Measurements from ENCODE around the gene SGCD. TPM values are rescaled to one million over a fixed set of nuclear protein-coding genes. Genes with fewer than 3 reads are reported as not detected.
A peak's percentile ranks its signal among the peaks of the same experiment; 100 is the strongest.

SGCD gene
- total and polyA plus RNA-seq, 8 donors, result 0.58 to 55.8 (median 2.8) TPM

GRCh38 chr5:156682971-156683370, 356.0 kb downstream of the SGCD start:
- TF ChIP-seq EP300 (IDR thresholded peaks at IDR 0.05) (no peak), CTCF (IDR thresholded peaks at IDR 0.05) (no peak), POLR2AphosphoS5 (IDR thresholded peaks at IDR 0.05) (no peak), POLR2A (IDR thresholded peaks at IDR 0.05) (no peak)
- Histone ChIP-seq H3K27me3 (no peaks in the 10 kb centered on the region), H3K27ac (no peak overlapping the region), H3K4me3 (no peak overlapping the region), H3K4me1 (no peaks in the 10 kb centered on the region), H3K9me3 (no peaks in the 10 kb centered on the region), H3K36me3 (no peaks in the 10 kb centered on the region)
- 57 to 81% (median 64%) methylated on average over 2 of the region's 2 CpGs for WGBS, 5 donors
- intact Hi-C loops (cut with DNase I; ENCODE audit: low total_unique reads), result no loop called here
- no peak for DNase-seq

- no peaks in the 10 kb centered on the region for H3K4me1 ChIP-seq
- no peaks in the 10 kb centered on the region for H3K9me3 ChIP-seq
- no peaks in the 10 kb centered on the region for H3K27me3 ChIP-seq
- no peaks in the 10 kb centered on the region for H3K36me3 ChIP-seq
- H3K27ac ChIP-seq, result no peak overlapping the region
- no peak for DNase-seq
- no peak for TF ChIP-seq CTCF (IDR thresholded peaks at IDR 0.05)
- TF ChIP-seq POLR2A (IDR thresholded peaks at IDR 0.05), result no peak
- no peak for TF ChIP-seq POLR2AphosphoS5 (IDR thresholded peaks at IDR 0.05)
- no peak for TF ChIP-seq EP300 (IDR thresholded peaks at IDR 0.05)
- 38 to 63% (median 60%) methylated on average over 1 of the region's 1 CpG for WGBS, 5 donors
- H3K4me3 ChIP-seq, result no peak overlapping the region
- intact Hi-C loops (cut with DNase I; ENCODE audit: low total_unique reads), result no loop called here
Observed at GRCh38 chr5:156683509-156683908, 356.5 kb downstream of the SGCD start.

GRCh38 chr5:156684216-156684615, 357.3 kb downstream of the SGCD start:
- 81 to 95% (median 92%) methylated on average over 2 of the region's 2 CpGs for WGBS, 5 donors
- H3K27me3 ChIP-seq, result no peaks in the 10 kb centered on the region
- no peaks in the 10 kb centered on the region for H3K9me3 ChIP-seq
- no peaks in the 10 kb centered on the region for H3K4me1 ChIP-seq
- H3K4me3 ChIP-seq, result no peak overlapping the region
- intact Hi-C loops (cut with DNase I; ENCODE audit: low total_unique reads), result no loop called here
- DNase-seq, result no peak
- no peaks in the 10 kb centered on the region for H3K36me3 ChIP-seq
- no peak for TF ChIP-seq POLR2AphosphoS5 (IDR thresholded peaks at IDR 0.05)
- H3K27ac ChIP-seq, result no peak overlapping the region

GRCh38 chr5:156685481-156685880, 358.5 kb downstream of the SGCD start:
- no peaks in the 10 kb centered on the region for H3K27me3 ChIP-seq
- intact Hi-C loops (cut with DNase I; ENCODE audit: low total_unique reads), result no loop called here
- no peaks in the 10 kb centered on the region for H3K9me3 ChIP-seq
- no peaks in the 10 kb centered on the region for H3K4me1 ChIP-seq
- TF ChIP-seq POLR2A (IDR thresholded peaks at IDR 0.05) (no peak), EP300 (IDR thresholded peaks at IDR 0.05) (no peak), CTCF (IDR thresholded peaks at IDR 0.05) (no peak), POLR2AphosphoS5 (IDR thresholded peaks at IDR 0.05) (no peak)
- H3K4me3 ChIP-seq, result no peak overlapping the region
- H3K27ac ChIP-seq, result no peak overlapping the region
- peak in 1 of 2 donors; percentile 58 for DNase-seq
- no peaks in the 10 kb centered on the region for H3K36me3 ChIP-seq

- intact Hi-C loops (cut with DNase I; ENCODE audit: low total_unique reads), result no loop called here
- Histone ChIP-seq H3K36me3 (no peaks in the 10 kb centered on the region), H3K27ac (no peak overlapping the region), H3K9me3 (no peaks in the 10 kb centered on the region), H3K27me3 (no peaks in the 10 kb centered on the region), H3K4me1 (no peaks in the 10 kb centered on the region), H3K4me3 (no peak overlapping the region)
- TF ChIP-seq POLR2AphosphoS5 (IDR thresholded peaks at IDR 0.05), result no peak
- TF ChIP-seq CTCF (IDR thresholded peaks at IDR 0.05), result no peak
- TF ChIP-seq EP300 (IDR thresholded peaks at IDR 0.05), result no peak
- no peak for TF ChIP-seq POLR2A (IDR thresholded peaks at IDR 0.05)
- DNase-seq, result no peak
- 45 to 85% (median 70%) methylated on average over 2 of the region's 2 CpGs for WGBS, 5 donors
Observed at GRCh38 chr5:156686380-156686779, 359.4 kb downstream of the SGCD start.

All from stomach (tissue), 9 donors.